ENCODE data around the gene KRT15. TPM values are rescaled to one million over a fixed set of nuclear protein-coding genes. Genes with fewer than 3 reads are reported as not detected.

Gene KRT15
- polyA plus RNA-seq, 6 donors from 2014 or later = not detected

GRCh38 chr17:41486809-41487530, 31.7 kb downstream of the KRT15 start:
- no peak overlapping the region for H3K4me3 Mint-ChIP-seq
- DNase-seq = no peak
- H3K27ac Mint-ChIP-seq = peak overlapping the region in 1 of 6 donors; percentile 76
- peaks cover 5 to 10% (median 7%) of the 10 kb centered on the region in 3 donors for H3K4me1 Mint-ChIP-seq
- H3K27me3 Mint-ChIP-seq = peaks cover 8 to 40% (median 25%) of the 10 kb centered on the region in 3 donors
- H3K36me3 Mint-ChIP-seq = no peaks in the 10 kb centered on the region
- H3K9me3 Mint-ChIP-seq = no peaks in the 10 kb centered on the region
- no peak for ATAC-seq (ENCODE audit: low read depth in 2 of 2)

GRCh38 chr17:41486316-41486715, 32.4 kb downstream of the KRT15 start:
- H3K4me3 Mint-ChIP-seq = no peak overlapping the region
- peaks cover 5 to 10% (median 7%) of the 10 kb centered on the region in 3 donors for H3K4me1 Mint-ChIP-seq
- DNase-seq (no peak), ATAC-seq (ENCODE audit: low read depth in 2 of 2) (no peak)
- no peaks in the 10 kb centered on the region for H3K9me3 Mint-ChIP-seq
- H3K36me3 Mint-ChIP-seq = no peaks in the 10 kb centered on the region
- peaks cover 8 to 33% (median 25%) of the 10 kb centered on the region in 3 donors for H3K27me3 Mint-ChIP-seq
- H3K27ac Mint-ChIP-seq = no peak overlapping the region

GRCh38 chr17:41484920-41485904, 33.5 kb downstream of the KRT15 start:
- Mint-ChIP-seq H3K27ac (peak overlapping the region in 1 of 6 donors; percentile 53), H3K4me1 (peaks cover 2 to 3% (median 3%) of the 10 kb centered on the region in 3 donors), H3K9me3 (no peaks in the 10 kb centered on the region), H3K36me3 (no peaks in the 10 kb centered on the region), H3K27me3 (peaks cover 3 to 33% (median 16%) of the 10 kb centered on the region in 3 donors), H3K4me3 (peak overlapping the region in 1 of 8 donors; percentile 56)
- DNase-seq = no peak
- no peak for ATAC-seq (ENCODE audit: low read depth in 2 of 2)

GRCh38 chr17:41483991-41484826, 34.5 kb downstream of the KRT15 start:
- ATAC-seq (ENCODE audit: low read depth in 2 of 2) = no peak
- peaks cover 5 to 7% (median 6%) of the 10 kb centered on the region in 3 donors for H3K4me1 Mint-ChIP-seq

GRCh38 chr17:41483531-41483930, 35.2 kb downstream of the KRT15 start:
- no peak for DNase-seq
- Mint-ChIP-seq H3K9me3 (no peaks in the 10 kb centered on the region), H3K27me3 (peaks cover 3 to 26% (median 16%) of the 10 kb centered on the region in 3 donors), H3K4me1 (peaks cover 5 to 10% (median 6%) of the 10 kb centered on the region in 3 donors), H3K4me3 (no peak overlapping the region), H3K36me3 (no peaks in the 10 kb centered on the region), H3K27ac (no peak overlapping the region)
- ATAC-seq (ENCODE audit: low read depth in 2 of 2) = no peak

More at GRCh38 chr17:41483991-41484826, 34.5 kb downstream of the KRT15 start:
- Mint-ChIP-seq H3K9me3 (no peaks in the 10 kb centered on the region), H3K27ac (no peak overlapping the region), H3K27me3 (peaks cover 3 to 33% (median 16%) of the 10 kb centered on the region in 3 donors), H3K4me3 (no peak overlapping the region), H3K36me3 (no peaks in the 10 kb centered on the region)
- DNase-seq = no peak

GRCh38 chr17:41481036-41481435, 37.7 kb downstream of the KRT15 start, which contains the start of gene KRT35:
Gene KRT35, minus strand, starts transcription at chr17:41481151. Its CDS starts 54 bp downstream, at chr17:41481097.
- no peak for DNase-seq
- H3K4me3 Mint-ChIP-seq = no peak within 1 kb of the TSS
- no peaks in the 10 kb centered on the region for H3K9me3 Mint-ChIP-seq
- H3K27ac Mint-ChIP-seq = no peak within 1 kb of the TSS
- H3K36me3 Mint-ChIP-seq = no peaks in the 10 kb centered on the region
- H3K27me3 Mint-ChIP-seq = peaks cover 0 to 18% (median 16%) of the 10 kb centered on the region in 3 donors
- no peak for ATAC-seq (ENCODE audit: low read depth in 2 of 2)
- H3K4me1 Mint-ChIP-seq = peaks cover 5 to 10% (median 6%) of the 10 kb centered on the region in 3 donors

DNA sequence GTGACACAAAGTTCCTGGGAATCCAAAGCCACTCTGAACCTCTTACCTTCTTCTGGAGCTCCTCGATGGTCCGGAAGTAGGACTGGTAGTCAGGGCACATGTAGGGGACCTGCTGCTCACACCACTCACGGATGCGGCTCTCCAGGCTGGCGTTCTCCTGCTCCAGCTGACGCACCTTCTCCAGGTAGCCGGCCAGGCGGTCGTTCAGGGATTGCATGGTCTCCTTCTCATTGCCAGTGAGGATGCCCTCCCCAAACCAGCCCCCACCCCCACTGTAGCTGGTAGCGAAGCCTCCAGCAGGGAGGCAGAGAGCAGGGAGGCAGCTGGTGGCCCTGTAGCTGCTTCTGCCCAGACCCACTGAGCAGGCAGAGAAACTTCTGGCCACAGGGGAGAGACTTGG, 38.1 kb downstream of the KRT15 start:
- DNase-seq (no peak), ATAC-seq (ENCODE audit: low read depth in 2 of 2) (no peak)
- H3K27me3 Mint-ChIP-seq = peaks cover 0 to 16% (median 13%) of the 10 kb centered on the region in 3 donors
- H3K27ac Mint-ChIP-seq = no peak overlapping the region
- H3K36me3 Mint-ChIP-seq = no peaks in the 10 kb centered on the region
- no peaks in the 10 kb centered on the region for H3K9me3 Mint-ChIP-seq
- H3K4me1 Mint-ChIP-seq = peaks cover 5 to 10% (median 6%) of the 10 kb centered on the region in 3 donors
- no peak overlapping the region for H3K4me3 Mint-ChIP-seq

DNA sequence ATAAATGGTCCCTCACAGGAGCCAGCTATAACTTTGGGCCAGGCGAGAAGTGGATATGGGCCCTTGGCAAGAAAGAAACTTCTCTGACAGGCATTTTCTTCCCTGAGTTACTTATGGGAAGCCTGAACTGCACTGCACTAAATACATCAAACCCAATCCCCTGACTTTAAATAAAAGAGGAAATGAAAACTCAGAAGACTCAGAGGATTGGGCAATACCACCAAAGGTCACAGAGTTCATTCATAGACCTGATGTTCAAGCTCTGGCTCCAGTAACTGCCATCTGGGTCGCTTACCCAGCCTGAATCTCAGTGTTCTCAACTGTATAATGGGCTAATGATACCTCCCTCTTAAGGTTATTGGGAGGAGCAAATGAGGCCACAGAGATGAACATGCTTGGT, 38.6 kb downstream of the KRT15 start:
- Mint-ChIP-seq H3K27ac (no peak overlapping the region), H3K27me3 (peaks cover 0 to 14% (median 12%) of the 10 kb centered on the region in 3 donors), H3K4me3 (no peak overlapping the region), H3K9me3 (no peaks in the 10 kb centered on the region), H3K36me3 (no peaks in the 10 kb centered on the region), H3K4me1 (peaks cover 5 to 10% (median 6%) of the 10 kb centered on the region in 3 donors)
- ATAC-seq (ENCODE audit: low read depth in 2 of 2) = peak; percentile 57 to 65
- DNase-seq = no peak

DNA sequence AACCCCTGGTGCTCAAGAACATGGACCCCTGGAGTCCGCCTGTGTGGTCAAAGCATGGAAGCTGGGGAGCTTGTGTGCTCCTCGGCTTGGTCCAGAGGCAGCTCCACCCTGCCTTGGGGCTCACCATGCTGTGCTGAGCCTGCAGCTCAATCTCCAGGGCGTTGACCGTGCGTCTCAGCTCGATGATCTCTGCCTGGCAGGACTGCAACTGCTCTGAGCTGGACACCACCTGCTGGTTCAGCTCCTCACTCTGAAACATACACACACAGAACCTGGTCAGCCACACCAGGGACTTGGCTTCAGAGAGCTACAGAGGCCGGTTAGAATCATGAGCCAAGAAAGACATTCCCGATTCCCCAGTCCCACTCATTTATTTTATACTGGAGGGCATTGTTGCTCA, 40.5 kb downstream of the KRT15 start:
- ATAC-seq (ENCODE audit: low read depth in 2 of 2) = no peak
- Mint-ChIP-seq H3K27me3 (peaks cover 0 to 8% (median 5%) of the 10 kb centered on the region in 3 donors), H3K27ac (no peak overlapping the region), H3K4me1 (peaks cover 5 to 10% (median 6%) of the 10 kb centered on the region in 3 donors), H3K9me3 (peaks cover 0 to 6% (median 0%) of the 10 kb centered on the region in 7 donors), H3K36me3 (peaks cover 0 to under 1% of the 10 kb centered on the region in 2 donors), H3K4me3 (no peak overlapping the region)
- no peak for DNase-seq

GRCh38 chr17:41476866-41477815, 41.5 kb downstream of the KRT15 start:
- ATAC-seq (ENCODE audit: low read depth in 2 of 2) (no peak), DNase-seq (no peak)
- Mint-ChIP-seq H3K36me3 (peaks cover 0 to 8% of the 10 kb centered on the region in 2 donors), H3K27ac (no peak overlapping the region), H3K4me1 (peaks cover 5 to 10% (median 6%) of the 10 kb centered on the region in 3 donors), H3K27me3 (peaks cover 0 to 15% (median 14%) of the 10 kb centered on the region in 3 donors), H3K9me3 (peaks cover 0 to 6% (median 2%) of the 10 kb centered on the region in 7 donors), H3K4me3 (no peak overlapping the region)

GRCh38 chr17:41475421-41475820, 43.3 kb downstream of the KRT15 start:
- Mint-ChIP-seq H3K27me3 (peaks cover 7 to 17% (median 15%) of the 10 kb centered on the region in 3 donors), H3K4me1 (peaks cover 5 to 10% (median 6%) of the 10 kb centered on the region in 3 donors), H3K4me3 (no peak overlapping the region), H3K9me3 (peaks cover 0 to 17% (median 4%) of the 10 kb centered on the region in 7 donors), H3K36me3 (peaks cover 0 to 8% of the 10 kb centered on the region in 2 donors), H3K27ac (no peak overlapping the region)
- ATAC-seq (ENCODE audit: low read depth in 2 of 2) = no peak
- DNase-seq = no peak

Measured in naive B cell (primary cell).